Measurements from ENCODE around the gene MED31.

MED31 gene

GRCh38 chr17:6630390-6630789 is 21.0 kb downstream of the MED31 start:
- Histone ChIP-seq H3K27ac (no peak overlapping the region), H3K27me3 (no peaks in the 10 kb centered on the region), H3K36me3 (peaks cover 40 to 86% (median 41%) of the 10 kb centered on the region in 3 donors), H3K9me3 (no peaks in the 10 kb centered on the region), H3K4me1 (no peaks in the 10 kb centered on the region), H3K4me3 (no peak overlapping the region)
- DNase-seq, result no peak
- intact Hi-C loops (cut with DNase I; ENCODE audit: low total_unique reads), result no loop called here
- no peak for TF ChIP-seq CTCF (IDR thresholded peaks at IDR 0.05)

- TF ChIP-seq CTCF (IDR thresholded peaks at IDR 0.05), result no peak
- Histone ChIP-seq H3K9me3 (no peaks in the 10 kb centered on the region), H3K27ac (no peak overlapping the region), H3K27me3 (no peaks in the 10 kb centered on the region), H3K4me1 (no peaks in the 10 kb centered on the region), H3K36me3 (peaks cover 14 to 91% (median 35%) of the 10 kb centered on the region in 3 donors), H3K4me3 (no peak overlapping the region)
- intact Hi-C loops (cut with DNase I; ENCODE audit: low total_unique reads), result no loop called here
- DNase-seq, result no peak
Measured at GRCh38 chr17:6627019-6627418, 24.4 kb downstream of the MED31 start.

GRCh38 chr17:6626616-6627015 is 24.8 kb downstream of the MED31 start:
- peaks cover 10 to 91% (median 31%) of the 10 kb centered on the region in 3 donors for H3K36me3 ChIP-seq
- intact Hi-C loops (cut with DNase I; ENCODE audit: low total_unique reads), result no loop called here
- H3K27ac ChIP-seq, result no peak overlapping the region
- no peaks in the 10 kb centered on the region for H3K27me3 ChIP-seq
- H3K4me3 ChIP-seq, result no peak overlapping the region
- no peaks in the 10 kb centered on the region for H3K4me1 ChIP-seq
- DNase-seq, result no peak
- no peak for TF ChIP-seq CTCF (IDR thresholded peaks at IDR 0.05)
- H3K9me3 ChIP-seq, result no peaks in the 10 kb centered on the region

- no peak for DNase-seq
- Histone ChIP-seq H3K36me3 (peaks cover 28 to 98% (median 40%) of the 10 kb centered on the region in 3 donors), H3K27me3 (no peaks in the 10 kb centered on the region), H3K27ac (no peak overlapping the region), H3K4me3 (no peak overlapping the region), H3K4me1 (peaks cover 0 to 10% (median 0%) of the 10 kb centered on the region in 4 donors), H3K9me3 (no peaks in the 10 kb centered on the region)
- intact Hi-C loops (cut with DNase I; ENCODE audit: low total_unique reads), result no loop called here
- TF ChIP-seq CTCF (IDR thresholded peaks at IDR 0.05), result no peak
Measured at GRCh38 chr17:6623941-6624340, 27.5 kb downstream of the MED31 start.

- no peaks in the 10 kb centered on the region for H3K27me3 ChIP-seq
- H3K27ac ChIP-seq, result no peak overlapping the region
- intact Hi-C loops (cut with DNase I; ENCODE audit: low total_unique reads), result no loop called here
- peaks cover 55 to 75% (median 64%) of the 10 kb centered on the region in 3 donors for H3K36me3 ChIP-seq
- no peak for TF ChIP-seq CTCF (IDR thresholded peaks at IDR 0.05)
- H3K4me1 ChIP-seq, result no peaks in the 10 kb centered on the region
- no peaks in the 10 kb centered on the region for H3K9me3 ChIP-seq
- DNase-seq, result no peak
- no peak overlapping the region for H3K4me3 ChIP-seq
Measured at GRCh38 chr17:6611231-6611630, 40.2 kb downstream of the MED31 start.

GRCh38 chr17:6610011-6610410 is 41.4 kb downstream of the MED31 start:
- peaks cover 63 to 76% (median 65%) of the 10 kb centered on the region in 3 donors for H3K36me3 ChIP-seq
- TF ChIP-seq CTCF (IDR thresholded peaks at IDR 0.05), result no peak
- intact Hi-C loops (cut with DNase I; ENCODE audit: low total_unique reads), result no loop called here

More at GRCh38 chr17:6610011-6610410, 41.4 kb downstream of the MED31 start:
- Histone ChIP-seq H3K9me3 (no peaks in the 10 kb centered on the region), H3K4me3 (no peak overlapping the region), H3K27ac (no peak overlapping the region), H3K27me3 (no peaks in the 10 kb centered on the region), H3K4me1 (no peaks in the 10 kb centered on the region)
- no peak for DNase-seq
